Heart left ventricle (tissue), 16 donors: ENCODE results near the gene BRS3. TPM values are rescaled to one million over a fixed set of nuclear protein-coding genes. Genes with fewer than 3 reads are reported as not detected.
"Not testable (repeated sequence)": the region's sequence is repeated elsewhere in the genome, so short reads cannot be mapped to it uniquely, and the experiment has no call there.

Source experiments
- ATAC-seq, 4 donors: fragments of 200-7000 bp; cut with Tn5 transposase; one replicate each; pipeline ENCODE4 v1.9.1; 2020 to 2022; ENCODE audit warnings: moderate library complexity in 4 of 4, mild to moderate bottlenecking in 3 of 4, moderate number of reproducible peaks in 1 of 4
- DNase-seq, 5 donors: peaks; one replicate each; pipeline ENCODE4 v3.0.0-alpha.2; 2020
- H3K27ac ChIP-seq, 12 donors: fragments of 200-600 bp; sonication (generic) in 4 of 12; one replicate each; pipeline versions ENCODE4 v1.5.0 to v1.8.0; 2016 to 2022; ENCODE audit warnings: mild to moderate bottlenecking in 2 of 12
- H3K27me3 ChIP-seq, 9 donors: fragments of 200-600 bp; sonication (generic) in 2 of 9; one replicate each; pipeline versions ENCODE4 v1.5.1 to v1.8.0; 2016 to 2022; ENCODE audit warnings: mild to moderate bottlenecking in 3 of 9
- H3K36me3 ChIP-seq, 9 donors: fragments of 200-600 bp; sonication (generic) in 2 of 9; one replicate each; pipeline versions ENCODE4 v1.5.0 to v1.8.0; 2018 to 2022; ENCODE audit warnings: mild to moderate bottlenecking in 2 of 9
- H3K4me1 ChIP-seq, 12 donors: fragments of 200-600 bp; sonication (generic) in 4 of 12; one replicate each; pipeline versions ENCODE4 v1.5.0 to v1.8.0; 2016 to 2022; ENCODE audit warnings: mild to moderate bottlenecking in 3 of 12
- H3K4me3 ChIP-seq, 12 donors: fragments of 200-600 bp; sonication (generic) in 4 of 12; one replicate each; pipeline versions ENCODE4 v1.5.0 to v1.8.0; 2017 to 2022; ENCODE audit warnings: mild to moderate bottlenecking in 9 of 12, moderate library complexity in 4 of 12
- H3K9me3 ChIP-seq, 12 donors: fragments of 200-600 bp; sonication (generic) in 4 of 12; one replicate each; pipeline versions ENCODE4 v1.5.0 to v1.8.0; 2016 to 2022; ENCODE audit warnings: mild to moderate bottlenecking in 1 of 12
- POLR2A ChIP-seq, 2 donors: fragments of 450-650 bp; IDR thresholded peaks; one replicate each; pipeline ENCODE4 v1.6.1; 2017; ENCODE audit warnings: antibody characterized with exemption in 2 of 2, mild to moderate bottlenecking in 2 of 2, moderate library complexity in 2 of 2
- WGBS, 4 donors: extraction: QIAGEN DNeasy Blood & Tissue Kit in 2 of 4; methylation state at CpG; one replicate each; pipeline versions ENCODE4 v1.1.5 to v1.1.7; 2013 to 2018; 5-methylcytosine and 5-hydroxymethylcytosine counted together
- intact Hi-C, 10 donors: fragments of 100-400 bp; cut with DNase I; formaldehyde crosslinking; loops; one replicate each; pipeline versions ENCODE4 v1.11.1 to v1.14.2; 2022
- long read RNA-seq, 3 donors: library from polyadenylated mRNA; unstranded; transcript quantifications; one replicate each; pipeline ENCODE4 v2.0.0, GENCODE V29; 2020 to 2021
- polyA plus RNA-seq, 2 donors: library from polyadenylated mRNA; stranded (reverse); fragments of 200-250 nt; gene quantifications; one replicate each; pipeline ENCODE4 v1.2.3, GENCODE V29; 2013
- total RNA-seq, 9 donors: library from RNA; depleted of rRNA in 2 of 9; stranded (reverse); fragments of >200 nt in 2 of 9; fragmentation: NEBNext Ultra II Directional in 3 of 9; extraction: Animal tissue kit (Norgen Biotek cat#: 25700) in 3 of 9; gene quantifications; one replicate each; pipeline versions ENCODE4 v1.1.0 to v1.2.4, GENCODE V29; 2016 to 2023
- TF ChIP-seq, protein P1 (sequence below), 12 donors: fragments of 200-600 bp; sonication (generic) in 4 of 12; IDR thresholded peaks; one replicate each; pipeline versions ENCODE4 v1.5.0 to v1.8.0; 2018 to 2022; ENCODE audit warnings: antibody characterized with exemption in 12 of 12, mild to moderate bottlenecking in 5 of 12
- donor health status: ischemic (EF 13 %, LVEDD 7.1; RV severe dilation, severe dysfunction).
- donor health status: healthy with polysubstance abuse.
- donor health status: DM: no; HTN: yes; CAD: no.
- donor health status: DM: no; HTN: no; CAD: no.
- donor health status: ischemic (EF 25% LVEDD 6.9; RV normal size, moderate dysfunction).
- donor health status: ischemic (EF 25% LVEDD 5.7; RV mildly dilated, moderate dysfunction).
- donor health status: healthy.
- donor health status: DM: yes; HTN: yes; CAD: no.
- donor health status: ischemic (EF 35%, LVEDD 5.7; RV mildly dilated, moderate dysfunction).
- donor health status: nonischemic (EF 11% LVEDD 7.7; RV severe dilation, severe dysfunction).
- donor health status: DM: yes; HTN: yes; CAD: no.
- donor health status: PGD.
- donor health status: ischemic (EF 29% LVEDD 5.4; RV normal size, mild dysfunction).
- donor health status: nonischemic (EF 23%, LVEDD 6.1; RV moderate dilation, normal function).

The BRS3 gene
- total RNA-seq (not detected), polyA plus RNA-seq (not detected)
- long read RNA-seq, donor 1, result 0 reads
- long read RNA-seq, donor 2, result 0 reads
- long read RNA-seq, donor 3, result 0 reads

- intact Hi-C loops, result loop anchor here in 1 of 10 donors (10.0 kb wide), 1 partner anchor 213 kb away; no protein-coding TSS in a partner anchor
- H3K27me3 ChIP-seq, result peaks cover 0 to 60% (median 0%) of the 10 kb centered on the region in 9 donors
- no peaks in the 10 kb centered on the region for H3K36me3 ChIP-seq
- no peaks in the 10 kb centered on the region for H3K4me1 ChIP-seq
- H3K4me3 ChIP-seq, result no peak within 1 kb of the TSS
- ATAC-seq (no peak), DNase-seq (no peak)
- no peak within 1 kb of the TSS for H3K27ac ChIP-seq
- no peak for TF ChIP-seq POLR2A (IDR thresholded peaks at IDR 0.05)
- TF ChIP-seq, protein P1, sequence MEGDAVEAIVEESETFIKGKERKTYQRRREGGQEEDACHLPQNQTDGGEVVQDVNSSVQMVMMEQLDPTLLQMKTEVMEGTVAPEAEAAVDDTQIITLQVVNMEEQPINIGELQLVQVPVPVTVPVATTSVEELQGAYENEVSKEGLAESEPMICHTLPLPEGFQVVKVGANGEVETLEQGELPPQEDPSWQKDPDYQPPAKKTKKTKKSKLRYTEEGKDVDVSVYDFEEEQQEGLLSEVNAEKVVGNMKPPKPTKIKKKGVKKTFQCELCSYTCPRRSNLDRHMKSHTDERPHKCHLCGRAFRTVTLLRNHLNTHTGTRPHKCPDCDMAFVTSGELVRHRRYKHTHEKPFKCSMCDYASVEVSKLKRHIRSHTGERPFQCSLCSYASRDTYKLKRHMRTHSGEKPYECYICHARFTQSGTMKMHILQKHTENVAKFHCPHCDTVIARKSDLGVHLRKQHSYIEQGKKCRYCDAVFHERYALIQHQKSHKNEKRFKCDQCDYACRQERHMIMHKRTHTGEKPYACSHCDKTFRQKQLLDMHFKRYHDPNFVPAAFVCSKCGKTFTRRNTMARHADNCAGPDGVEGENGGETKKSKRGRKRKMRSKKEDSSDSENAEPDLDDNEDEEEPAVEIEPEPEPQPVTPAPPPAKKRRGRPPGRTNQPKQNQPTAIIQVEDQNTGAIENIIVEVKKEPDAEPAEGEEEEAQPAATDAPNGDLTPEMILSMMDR (IDR thresholded peaks at IDR 0.05), result no peak
- 52 to 70% (median 57%) methylated on average over 4 of the region's 4 CpGs for WGBS, 4 donors
- no peaks in the 10 kb centered on the region for H3K9me3 ChIP-seq
These were observed at the start of gene BRS3 for GRCh38 chrX:136487647-136488046. TSS of gene BRS3 (plus strand) at chrX:136487947. CDS start at chrX:136488115, 168 bp downstream.

DNA sequence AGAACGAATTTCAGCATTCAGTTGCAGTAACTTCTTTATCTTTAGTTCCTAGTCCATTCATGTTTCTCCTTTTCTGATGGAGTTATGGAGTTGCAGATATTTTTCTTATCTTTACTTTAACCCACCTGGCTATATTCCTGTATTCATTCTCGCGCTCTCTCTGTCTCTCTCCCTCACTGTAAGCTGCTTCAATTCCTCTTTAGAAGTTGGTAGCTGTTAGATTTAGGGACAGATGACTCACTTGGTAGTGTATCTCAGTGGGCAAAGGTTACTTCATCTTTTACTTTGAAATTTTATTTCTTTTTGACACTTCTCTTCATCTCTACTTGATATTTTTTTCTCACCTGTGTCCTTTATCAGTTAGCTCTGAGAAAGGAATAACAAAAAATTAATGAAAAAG, 49.6 kb upstream of the BRS3 start:
- Histone ChIP-seq H3K4me3 (no peak overlapping the region), H3K36me3 (no peaks in the 10 kb centered on the region), H3K27ac (no peak overlapping the region), H3K9me3 (no peaks in the 10 kb centered on the region), H3K27me3 (peaks cover 0 to 5% (median 0%) of the 10 kb centered on the region in 9 donors), H3K4me1 (no peaks in the 10 kb centered on the region)
- ATAC-seq (no peak), DNase-seq (no peak)
- intact Hi-C loops, result no loop called here
- WGBS, 4 donors, result 70 to 92% (median 84%) methylated on average over 3 of the region's 3 CpGs
- TF ChIP-seq POLR2A (IDR thresholded peaks at IDR 0.05), result no peak
- TF ChIP-seq, protein P1 (IDR thresholded peaks at IDR 0.05), result no peak

DNA sequence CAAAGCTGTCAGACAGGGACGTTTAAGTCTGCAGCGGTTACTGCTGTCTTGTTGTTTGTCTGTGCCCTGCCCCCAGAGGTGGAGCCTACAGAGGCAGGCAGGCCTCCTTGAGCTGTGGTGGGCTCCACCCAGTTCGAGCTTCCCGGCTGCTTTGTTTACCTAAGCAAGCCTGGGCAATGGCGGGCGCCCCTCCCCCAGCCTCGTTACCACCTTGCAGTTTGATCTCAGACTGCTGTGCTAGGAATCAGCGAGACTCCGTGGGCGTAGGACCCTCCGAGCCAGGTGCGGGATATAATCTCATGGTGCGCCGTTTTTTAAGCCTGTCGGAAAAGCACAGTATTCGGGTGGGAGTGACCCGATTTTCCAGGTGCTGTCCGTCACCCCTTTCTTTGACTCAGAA, 42.1 kb upstream of the BRS3 start:
- H3K36me3 ChIP-seq, H3K27ac ChIP-seq, intact Hi-C loops, ATAC-seq, H3K4me3 ChIP-seq, H3K9me3 ChIP-seq, H3K4me1 ChIP-seq, H3K27me3 ChIP-seq, DNase-seq: not testable (repeated sequence)
- 88 to 94% (median 89%) methylated on average over 13 to 16 of the region's 18 CpGs for WGBS, 4 donors

- no peaks in the 10 kb centered on the region for H3K4me1 ChIP-seq
- 85 to 91% (median 87%) methylated on average over 6 of the region's 6 CpGs for WGBS, 4 donors
- intact Hi-C loops, result no loop called here
- H3K9me3 ChIP-seq, result no peaks in the 10 kb centered on the region
- DNase-seq (no peak), ATAC-seq (no peak)
- TF ChIP-seq POLR2A (IDR thresholded peaks at IDR 0.05), result no peak
- TF ChIP-seq, protein P1 (IDR thresholded peaks at IDR 0.05), result no peak
- no peak overlapping the region for H3K4me3 ChIP-seq
- no peak overlapping the region for H3K27ac ChIP-seq
- no peaks in the 10 kb centered on the region for H3K36me3 ChIP-seq
- peaks cover 0 to 6% (median 0%) of the 10 kb centered on the region in 9 donors for H3K27me3 ChIP-seq
These were observed 41.5 kb upstream of the BRS3 start for GRCh38 chrX:136446208-136446607.

DNA sequence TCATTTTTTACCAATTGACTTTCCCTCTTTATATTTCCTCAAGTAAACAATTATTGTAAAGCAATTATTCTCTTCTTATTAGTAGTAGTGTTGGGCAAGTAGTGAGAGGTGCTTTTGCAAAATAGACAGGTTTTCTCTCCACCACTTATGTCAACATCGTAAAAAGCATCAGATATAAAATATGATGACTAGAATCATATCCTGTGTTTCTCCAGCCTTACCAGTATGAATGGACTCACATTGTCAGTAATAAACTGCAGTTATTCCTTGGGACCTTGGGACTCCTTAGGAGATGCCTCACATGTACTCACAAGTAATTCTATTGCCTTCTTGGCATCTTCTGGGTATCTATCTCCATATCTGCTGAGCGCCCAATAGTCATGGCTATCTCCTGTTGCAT, 40.4 kb upstream of the BRS3 start:
- Histone ChIP-seq H3K9me3 (no peaks in the 10 kb centered on the region), H3K36me3 (no peaks in the 10 kb centered on the region), H3K4me1 (no peaks in the 10 kb centered on the region), H3K27ac (no peak overlapping the region), H3K4me3 (no peak overlapping the region), H3K27me3 (peaks cover 0 to 6% (median 0%) of the 10 kb centered on the region in 9 donors)
- WGBS, 4 donors, result 62 to 88% (median 83%) methylated on average over 2 of the region's 2 CpGs
- no peak for DNase-seq
- no peak for TF ChIP-seq POLR2A (IDR thresholded peaks at IDR 0.05)
- intact Hi-C loops, result no loop called here
- ATAC-seq, result no peak
